Skin of body (tissue), 2 donors: ENCODE results near the gene PLEKHA7. TPM values are rescaled to one million over a fixed set of nuclear protein-coding genes. Genes with fewer than 3 reads are reported as not detected.
A peak's percentile ranks its signal among the peaks of the same experiment; 100 is the strongest.

Experiments used
- DNase-seq: peaks from one replicate; lab custom pipeline; 2025; lab: John Stamatoyannopoulos, UW
- total RNA-seq: library from RNA; depleted of rRNA; stranded (reverse); fragments of >200 nt; gene quantifications from one replicate; pipeline ENCODE4 v1.2.3, GENCODE V29; 2014

PLEKHA7 gene
- total RNA-seq, 1 donor from 2014 or later: 19.9 TPM

- no peak for DNase-seq
These were observed 71.3 kb downstream of the PLEKHA7 start for GRCh38 chr11:16942911-16943310.

- DNase-seq: no peak
These were observed 71.9 kb downstream of the PLEKHA7 start for GRCh38 chr11:16942342-16942741.

- no peak for DNase-seq
These were observed 72.3 kb downstream of the PLEKHA7 start for GRCh38 chr11:16941935-16942334.

GRCh38 chr11:16938061-16938460, 76.2 kb downstream of the PLEKHA7 start:
- no peak for DNase-seq

GRCh38 chr11:16936643-16937042, 77.6 kb downstream of the PLEKHA7 start:
- no peak for DNase-seq

GRCh38 chr11:16935518-16936302, 78.5 kb downstream of the PLEKHA7 start:
- peak; percentile 84 for DNase-seq

- no peak for DNase-seq
These were observed 80.2 kb downstream of the PLEKHA7 start for GRCh38 chr11:16933756-16934603.

- no peak for DNase-seq
These were observed 80.9 kb downstream of the PLEKHA7 start for GRCh38 chr11:16933291-16933690.

GRCh38 chr11:16928044-16928443, 86.2 kb downstream of the PLEKHA7 start:
- no peak for DNase-seq

GRCh38 chr11:16926883-16927626, 87.2 kb downstream of the PLEKHA7 start:
- no peak for DNase-seq

GRCh38 chr11:16925561-16926065, 88.6 kb downstream of the PLEKHA7 start:
- no peak for DNase-seq

- peak; percentile 23 for DNase-seq
These were observed 89.2 kb downstream of the PLEKHA7 start for GRCh38 chr11:16924826-16925560.

- DNase-seq: no peak
These were observed 89.8 kb downstream of the PLEKHA7 start for GRCh38 chr11:16924462-16924825.

GRCh38 chr11:16923987-16924386, 90.2 kb downstream of the PLEKHA7 start:
- no peak for DNase-seq

GRCh38 chr11:16921668-16922067, 92.5 kb downstream of the PLEKHA7 start:
- DNase-seq: no peak

GRCh38 chr11:16921019-16921418, 93.2 kb downstream of the PLEKHA7 start:
- peak; percentile 36 for DNase-seq

GRCh38 chr11:16920559-16920958, 93.7 kb downstream of the PLEKHA7 start:
- no peak for DNase-seq

GRCh38 chr11:16918543-16919182, 95.6 kb downstream of the PLEKHA7 start:
- DNase-seq: peak; percentile 40

- DNase-seq: no peak
These were observed 96.3 kb downstream of the PLEKHA7 start for GRCh38 chr11:16917941-16918340.

- no peak for DNase-seq
These were observed 101.5 kb downstream of the PLEKHA7 start for GRCh38 chr11:16912692-16913111.
